H1 (cell line): ENCODE measurements around the gene TAF7L. TPM values are rescaled to one million over a fixed set of nuclear protein-coding genes. Genes with fewer than 3 reads are reported as not detected.

ENCODE experiments used
- CTCF ChIA-PET: fragments of 300-600 bp; sonication (Branson Sonifier 250); formaldehyde crosslinking; loops from one replicate; lab custom pipeline; 2021; ENCODE audit not compliant: partially characterized antibody; lab: Charles Lee
- POLR2A ChIA-PET: fragments of 300-600 bp; sonication (Branson Sonifier 250); formaldehyde crosslinking; loops from one replicate; lab custom pipeline; 2021; ENCODE audit warnings: inconsistent platforms; ENCODE audit not compliant: partially characterized antibody; lab: Charles Lee
- DNase-seq, 2 experiments: peaks; one replicate each; pipeline versions ENCODE4 v3.0.0 to v3.0.0-alpha.2; 2010 to 2022; ENCODE audit warnings: low spot score in 2 of 2, low read depth in 1 of 2, mixed read lengths in 1 of 2
- FAIRE-seq: peaks from 2 replicates; lab custom pipeline; 2011; peaks lifted over from hg19 to GRCh38; lab: Jason Lieb, UNC
- H2AFZ ChIP-seq: 2 replicates; pipeline ENCODE4 v1.8.1; 2012; ENCODE audit warnings: low read length, inconsistent platforms
- H2AK5ac ChIP-seq: 2 replicates; pipeline ENCODE4 v1.6.1; 2013; ENCODE audit warnings: low read depth, low read length
- H2BK120ac ChIP-seq: replicated peaks from 2 replicates; pipeline ENCODE3; 2013; ENCODE audit warnings: low read depth, low read length, inconsistent platforms
- H2BK12ac ChIP-seq: 2 replicates; pipeline ENCODE4 v1.6.1; 2013; ENCODE audit warnings: low read depth, low read length
- H2BK15ac ChIP-seq: 2 replicates; pipeline ENCODE4 v1.6.1; 2013; ENCODE audit warnings: low read length
- H2BK20ac ChIP-seq: 2 replicates; pipeline ENCODE4 v1.6.1; 2013; ENCODE audit warnings: low read length
- H2BK5ac ChIP-seq: 2 replicates; pipeline ENCODE4 v1.6.1; 2013; ENCODE audit warnings: low read depth, low read length
- H3K14ac ChIP-seq: 2 replicates; pipeline ENCODE4 v1.6.1; 2013; ENCODE audit warnings: inconsistent platforms; ENCODE audit not compliant: insufficient read length
- H3K18ac ChIP-seq: 2 replicates; pipeline ENCODE4 v1.6.1; 2013; ENCODE audit warnings: low read length; ENCODE audit errors: extremely low read depth
- H3K23ac ChIP-seq: 2 replicates; pipeline ENCODE4 v1.6.1; 2013; ENCODE audit warnings: inconsistent platforms; ENCODE audit not compliant: insufficient read length
- H3K23me2 ChIP-seq: 2 replicates; pipeline ENCODE4 v1.6.1; 2013; ENCODE audit warnings: low read depth, low read length
- H3K27ac ChIP-seq: 2 replicates; pipeline ENCODE4 v1.6.1; 2011; ENCODE audit warnings: low read depth, low read length, inconsistent platforms
- H3K27me3 ChIP-seq, 4 experiments: replicated peaks in 1 of 4; 1 replicate in 1 of 4; 2 replicates in 3 of 4; pipeline versions ENCODE4 v1.6.1 to v1.8.1; 2011 to 2013; ENCODE audit warnings: low read length in 3 of 4, mild to moderate bottlenecking in 3 of 4, inconsistent platforms in 2 of 4, mixed read lengths in 2 of 4, moderate library complexity in 1 of 4; ENCODE audit not compliant: control insufficient read depth in 3 of 4, insufficient read depth in 3 of 4; ENCODE audit errors: extremely low read depth in 1 of 4
- H3K36me3 ChIP-seq, 4 experiments: 2 replicates each; pipeline versions ENCODE4 v1.6.1 to v1.8.1; 2011 to 2013; ENCODE audit warnings: mild to moderate bottlenecking in 4 of 4, low read length in 3 of 4, moderate library complexity in 2 of 4, control low read depth in 1 of 4, inconsistent platforms in 1 of 4; ENCODE audit not compliant: insufficient read depth in 4 of 4, control insufficient read depth in 2 of 4
- H3K4ac ChIP-seq: replicated peaks from 2 replicates; pipeline ENCODE3; 2013; ENCODE audit warnings: low read length, low read depth, mixed read lengths, inconsistent platforms; ENCODE audit not compliant: insufficient read length
- H3K4me1 ChIP-seq, 4 experiments: replicated peaks in 1 of 4; 1 replicate in 1 of 4; 2 replicates in 3 of 4; pipeline versions ENCODE4 v1.6.1 to v1.8.1; 2011 to 2013; ENCODE audit warnings: low read length in 3 of 4, inconsistent platforms in 2 of 4, mixed read lengths in 1 of 4; ENCODE audit not compliant: insufficient read depth in 4 of 4, control insufficient read depth in 3 of 4
- H3K4me2 ChIP-seq, 2 experiments: 2 replicates each; pipeline versions ENCODE4 v1.6.1 to v1.8.1; 2011 to 2013; ENCODE audit warnings: low read depth in 2 of 2, low read length in 2 of 2, control low read depth in 1 of 2, inconsistent platforms in 1 of 2, mild to moderate bottlenecking in 1 of 2; ENCODE audit not compliant: insufficient read depth in 1 of 2
- H3K4me3 ChIP-seq, 4 experiments: fragments of 200-600, 300-600 bp in 1 of 4; sonication (generic), shearing (Covaris generic), sonication (Bioruptor Twin) in 1 of 4; 2 replicates each; pipeline versions ENCODE4 v1.5.1 to v1.8.1; 2011 to 2016; ENCODE audit warnings: low read length in 4 of 4, low read depth in 3 of 4, control low read depth in 2 of 4, inconsistent platforms in 2 of 4, mild to moderate bottlenecking in 2 of 4, mixed read lengths in 1 of 4, moderate library complexity in 1 of 4; ENCODE audit not compliant: insufficient read depth in 2 of 4; ENCODE audit errors: extremely low read depth in 1 of 4
- H3K56ac ChIP-seq: replicated peaks from 2 replicates; pipeline ENCODE3; 2013; ENCODE audit warnings: low read depth, mild to moderate bottlenecking, mixed read lengths, low read length, inconsistent platforms; ENCODE audit not compliant: insufficient read length
- H3K79me1 ChIP-seq: 2 replicates; pipeline ENCODE4 v1.6.1; 2013; ENCODE audit warnings: low read depth, low read length, control low read depth
- H3K79me2 ChIP-seq, 2 experiments: 2 replicates each; pipeline versions ENCODE4 v1.6.1 to v1.8.1; 2012 to 2013; ENCODE audit warnings: low read length in 2 of 2, mild to moderate bottlenecking in 2 of 2, inconsistent platforms in 1 of 2; ENCODE audit not compliant: insufficient read depth in 2 of 2, control insufficient read depth in 1 of 2
- H3K9ac ChIP-seq, 4 experiments: replicated peaks in 1 of 4; 1 replicate in 1 of 4; 2 replicates in 3 of 4; pipeline versions ENCODE4 v1.6.1 to v1.8.1; 2011 to 2013; ENCODE audit warnings: low read depth in 3 of 4, low read length in 3 of 4, control low read depth in 2 of 4, mild to moderate bottlenecking in 2 of 4, moderate library complexity in 2 of 4, inconsistent platforms in 1 of 4; ENCODE audit errors: extremely low read depth in 1 of 4
- H3K9me3 ChIP-seq, 2 experiments: 2 replicates each; pipeline versions ENCODE4 v1.6.1 to v1.8.1; 2012 to 2013; ENCODE audit warnings: mild to moderate bottlenecking in 2 of 2, moderate library complexity in 2 of 2, control low read depth in 1 of 2, inconsistent platforms in 1 of 2, low read depth in 1 of 2, low read length in 1 of 2, mixed read lengths in 1 of 2; ENCODE audit not compliant: insufficient read depth in 2 of 2
- H4K20me1 ChIP-seq, 2 experiments: replicated peaks in 1 of 2; 2 replicates each; pipeline versions ENCODE3 to v1.8.1; 2011 to 2013; ENCODE audit warnings: inconsistent platforms in 2 of 2, low read length in 2 of 2, mild to moderate bottlenecking in 1 of 2; ENCODE audit not compliant: insufficient read depth in 2 of 2, control insufficient read depth in 1 of 2
- H4K5ac ChIP-seq: 2 replicates; pipeline ENCODE4 v1.6.1; 2013; ENCODE audit warnings: low read length, low read depth, mixed read lengths, inconsistent platforms; ENCODE audit not compliant: insufficient read length
- H4K8ac ChIP-seq: 2 replicates; pipeline ENCODE4 v1.8.0; 2013; ENCODE audit warnings: mild to moderate bottlenecking, moderate library complexity, low read length, inconsistent platforms; ENCODE audit not compliant: insufficient read depth; ENCODE audit errors: extremely low read depth
- H4K91ac ChIP-seq: replicated peaks from 2 replicates; pipeline ENCODE3; 2013; ENCODE audit warnings: low read length, mixed read lengths, inconsistent platforms; ENCODE audit not compliant: insufficient read length
- CTCF ChIP-seq, 3 experiments: IDR thresholded peaks; 1 replicate in 2 of 3; 2 replicates in 1 of 3; pipeline versions ENCODE4 v1.5.1 to v1.6.1; 2011; ENCODE audit warnings: low read length in 3 of 3, mild to moderate bottlenecking in 3 of 3, inconsistent platforms in 2 of 3, low read depth in 1 of 3, moderate library complexity in 1 of 3; ENCODE audit not compliant: insufficient read depth in 1 of 3; ENCODE audit errors: control extremely low read depth in 1 of 3
- EGR1 ChIP-seq: IDR thresholded peaks from 2 replicates; pipeline ENCODE4 v1.6.1; 2011; ENCODE audit warnings: low read depth, low read length, borderline replicate concordance
- FOSL1 ChIP-seq: IDR thresholded peaks from 2 replicates; pipeline ENCODE4 v1.6.1; 2011; ENCODE audit warnings: mild to moderate bottlenecking, low read depth, low read length, moderate library complexity; ENCODE audit not compliant: insufficient read depth
- JUN ChIP-seq: IDR thresholded peaks from 2 replicates; pipeline ENCODE4 v1.6.1; 2011; ENCODE audit warnings: low read depth, mild to moderate bottlenecking, improper control_type of control experiment, low read length
- NRF1 ChIP-seq: IDR thresholded peaks from 2 replicates; pipeline ENCODE4 v1.6.1; 2011; ENCODE audit warnings: mild to moderate bottlenecking, low read depth, low read length, improper control_type of control experiment
- RAD21 ChIP-seq, 2 experiments: IDR thresholded peaks in 1 of 2; conservative IDR thresholded peaks in 1 of 2; 2 replicates each; pipeline ENCODE4 v1.6.1; 2011; ENCODE audit warnings: low read depth in 2 of 2, low read length in 2 of 2, improper control_type of control experiment in 1 of 2, inconsistent platforms in 1 of 2, mild to moderate bottlenecking in 1 of 2, moderate library complexity in 1 of 2
- RBBP5 ChIP-seq: IDR thresholded peaks from 2 replicates; pipeline ENCODE4 v1.7.1; 2012; ENCODE audit warnings: low read depth, mild to moderate bottlenecking, inconsistent platforms, low read length, moderate library complexity, borderline replicate concordance
- RXRA ChIP-seq: IDR thresholded peaks from 2 replicates; pipeline ENCODE4 v1.6.1; 2011; ENCODE audit warnings: low read depth, mild to moderate bottlenecking, low read length, moderate library complexity; ENCODE audit not compliant: insufficient read depth
- SIRT6 ChIP-seq: IDR thresholded peaks from one replicate; pipeline ENCODE4 v1.7.1; 2012; ENCODE audit warnings: low read length, inconsistent platforms
- TAF7 ChIP-seq: optimal IDR thresholded peaks from 2 replicates; pipeline ENCODE3; 2011; ENCODE audit warnings: low read depth, mild to moderate bottlenecking, inconsistent platforms, low read length, moderate library complexity, borderline replicate concordance
- TBP ChIP-seq: IDR thresholded peaks from 2 replicates; pipeline ENCODE4 v1.6.1; 2011; ENCODE audit warnings: low read depth, low read length, improper control_type of control experiment
- ZNF274 ChIP-seq: IDR thresholded peaks from 2 replicates; pipeline ENCODE4 v1.7.0; 2012; ENCODE audit warnings: low read length, borderline replicate concordance; ENCODE audit errors: extremely low read depth
- WGBS, 2 experiments: shearing (Covaris generic) in 1 of 2; methylation state at CpG; one replicate each; pipeline versions ENCODE4 v1.1.6 to v1.1.7; 2013 to 2015; ENCODE audit warnings: low lambda C conversion rate in 2 of 2, mixed read lengths in 2 of 2, inconsistent platforms in 1 of 2, low coverage in 1 of 2, missing lambda C conversion rate in 1 of 2; ENCODE audit not compliant: insufficient replicate concordance in 2 of 2, insufficient coverage in 1 of 2, insufficient read length in 1 of 2; ENCODE audit errors: extremely low coverage in 1 of 2, missing lambda C conversion rate in 1 of 2; 5-methylcytosine and 5-hydroxymethylcytosine counted together
- polyA plus RNA-seq, 7 experiments: library from polyadenylated mRNA; depleted of rRNA in 3 of 7; stranded (reverse) in 5 of 7; unstranded in 2 of 7; fragments of >200 nt in 5 of 7; fragments of 200-250 nt in 2 of 7; gene quantifications; 1 replicate in 5 of 7; 2 replicates in 1 of 7; 4 replicates in 1 of 7; pipeline versions ENCODE4 v1.2.1 to v1.2.3, GENCODE V29; 2011 to 2013; ENCODE audit warnings: missing spikeins in 2 of 7, mixed read lengths in 2 of 7
- total RNA-seq: library from RNA; stranded (reverse); fragmentation: NEBNext Ultra II Directional; extraction: Animal tissue kit (Norgen Biotek cat#: 25700); gene quantifications from 2 replicates; pipeline ENCODE4 v1.2.1, GENCODE V29; 2021

The TAF7L gene
- total and polyA plus RNA-seq, 2 of the 8 experiments (the other 6 are each of a cell fraction or from before 2014, with no cell fraction given) = not detected

- Histone ChIP-seq H2BK15ac (no peak overlapping the region), H3K9me3 (no peaks in the 10 kb centered on the region), H2BK5ac (no peak overlapping the region), H3K4me3 (no peak overlapping the region), H3K23ac (no peak overlapping the region), H3K56ac (no peak overlapping the region), H3K79me2 (no peaks in the 10 kb centered on the region), H3K36me3 (no peaks in the 10 kb centered on the region), H3K27ac (no peak overlapping the region), H2BK12ac (no peak overlapping the region), H2AK5ac (no peak overlapping the region), H3K4me1 (no peaks in the 10 kb centered on the region), H3K23me2 (no peaks in the 10 kb centered on the region), H3K14ac (no peak overlapping the region), H4K5ac (no peak overlapping the region), H2AFZ (no peak overlapping the region), H3K4ac (no peak overlapping the region), H4K91ac (no peak overlapping the region), H3K18ac (no peak overlapping the region), H4K20me1 (no peaks in the 10 kb centered on the region), H3K79me1 (no peaks in the 10 kb centered on the region), H3K27me3 (no peaks in the 10 kb centered on the region), H2BK20ac (no peak overlapping the region), H3K4me2 (no peak overlapping the region), H3K9ac (no peak overlapping the region), H4K8ac (no peak overlapping the region), H2BK120ac (no peak overlapping the region)
- WGBS, 2 experiments = 83% methylated on average over 4 of the region's 4 CpGs; no CpG with 5 or more reads in 1 of the 2 experiments
- ChIA-PET CTCF (interaction anchor here (0.6 to 2.7 kb wide), 4 partner anchors 14 to 123 kb away, joined by 3 to 8 read pairs (median 4); no protein-coding TSS in a partner anchor), POLR2A (no interaction called here)
- DNase-seq = no peak
- FAIRE-seq = peak; percentile 66
- peak; percentile 61 to 75 for TF ChIP-seq RAD21 (IDR thresholded peaks at IDR 0.05 in 1 of 2, conservative IDR thresholded peaks at IDR 0.05 in 1 of 2; ENCODE audit: low read depth in 2 of 2, low read length in 2 of 2)
- TF ChIP-seq ZNF274 = no peak
- TF ChIP-seq JUN = no peak
- TF ChIP-seq NRF1 = no peak
- no peak for TF ChIP-seq SIRT6
- no peak for TF ChIP-seq TBP
- TF ChIP-seq FOSL1 = no peak
- no peak for TF ChIP-seq TAF7
- no peak for TF ChIP-seq EGR1
- no peak for TF ChIP-seq RXRA
- peak; percentile 36 to 60 (median 45); a peak in 3 of 4 replicates for TF ChIP-seq CTCF (IDR thresholded peaks at IDR 0.05; ENCODE audit: control extremely low read depth in 1 of 3, insufficient read depth in 1 of 3, low read depth in 1 of 3, low read length in 3 of 3)
- no peak for TF ChIP-seq RBBP5
These were observed 30.7 kb downstream of the TAF7L start for GRCh38 chrX:101260435-101260834.
